Measurements from ENCODE around the gene NCAN. TPM values are rescaled to one million over a fixed set of nuclear protein-coding genes. Genes with fewer than 3 reads are reported as not detected.

Gene NCAN
- total and polyA plus RNA-seq, 2 of the 13 experiments (the other 11 are each of a cell fraction or from before 2014, with no cell fraction given), result not detected

DNA sequence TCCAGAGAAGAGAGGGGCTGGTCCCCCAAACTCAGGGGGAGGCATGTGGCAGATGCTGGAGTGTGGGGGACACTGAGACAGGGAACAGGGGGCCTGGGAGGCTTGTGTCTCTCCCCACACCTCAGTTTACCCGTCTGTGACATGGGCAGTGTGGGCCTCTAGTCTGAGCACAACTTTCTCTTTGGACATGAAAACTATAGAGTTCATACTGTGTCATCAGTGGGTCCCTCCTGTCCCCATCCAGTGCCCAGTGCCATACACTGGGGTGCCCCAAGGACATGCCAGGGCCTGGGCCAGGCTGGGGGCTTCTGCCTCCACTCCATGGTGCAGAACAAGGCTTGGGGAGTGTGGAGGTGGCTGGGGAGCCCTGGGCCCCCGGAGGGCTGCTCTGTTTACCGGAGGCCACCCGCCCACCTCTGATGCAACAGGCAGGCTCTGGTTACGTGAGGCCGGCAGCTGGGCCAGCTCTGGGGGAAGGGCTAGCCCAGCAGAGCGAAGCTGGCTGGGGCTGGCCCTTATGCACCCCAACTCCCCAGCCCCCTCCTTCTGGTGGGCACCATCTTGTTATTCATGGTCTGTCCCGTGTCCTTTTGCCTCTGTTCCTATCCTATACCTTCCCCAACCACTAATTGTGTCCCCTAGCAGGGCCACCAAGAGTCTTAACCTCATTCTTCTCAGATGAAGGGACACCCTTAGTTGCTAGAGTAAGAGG lies 39.8 kb upstream of the NCAN start (continued):
- TF ChIP-seq, protein P1, sequence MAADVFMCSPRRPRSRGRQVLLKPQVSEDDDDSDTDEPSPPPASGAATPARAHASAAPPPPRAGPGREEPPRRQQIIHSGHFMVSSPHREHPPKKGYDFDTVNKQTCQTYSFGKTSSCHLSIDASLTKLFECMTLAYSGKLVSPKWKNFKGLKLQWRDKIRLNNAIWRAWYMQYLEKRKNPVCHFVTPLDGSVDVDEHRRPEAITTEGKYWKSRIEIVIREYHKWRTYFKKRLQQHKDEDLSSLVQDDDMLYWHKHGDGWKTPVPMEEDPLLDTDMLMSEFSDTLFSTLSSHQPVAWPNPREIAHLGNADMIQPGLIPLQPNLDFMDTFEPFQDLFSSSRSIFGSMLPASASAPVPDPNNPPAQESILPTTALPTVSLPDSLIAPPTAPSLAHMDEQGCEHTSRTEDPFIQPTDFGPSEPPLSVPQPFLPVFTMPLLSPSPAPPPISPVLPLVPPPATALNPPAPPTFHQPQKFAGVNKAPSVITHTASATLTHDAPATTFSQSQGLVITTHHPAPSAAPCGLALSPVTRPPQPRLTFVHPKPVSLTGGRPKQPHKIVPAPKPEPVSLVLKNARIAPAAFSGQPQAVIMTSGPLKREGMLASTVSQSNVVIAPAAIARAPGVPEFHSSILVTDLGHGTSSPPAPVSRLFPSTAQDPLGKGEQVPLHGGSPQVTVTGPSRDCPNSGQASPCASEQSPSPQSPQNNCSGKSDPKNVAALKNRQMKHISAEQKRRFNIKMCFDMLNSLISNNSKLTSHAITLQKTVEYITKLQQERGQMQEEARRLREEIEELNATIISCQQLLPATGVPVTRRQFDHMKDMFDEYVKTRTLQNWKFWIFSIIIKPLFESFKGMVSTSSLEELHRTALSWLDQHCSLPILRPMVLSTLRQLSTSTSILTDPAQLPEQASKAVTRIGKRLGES (CRISPR knock-in tag; IDR thresholded peaks at IDR 0.05; ENCODE audit: borderline replicate concordance), result no peak
- TF ChIP-seq SRSF4 (IDR thresholded peaks at IDR 0.05; ENCODE audit: low read depth, low read length, poor library complexity, severe bottlenecking), result no peak
- no peak for TF ChIP-seq DNMT3B (CRISPR knock-in tag; conservative IDR thresholded peaks at IDR 0.05)
- no peak for TF ChIP-seq ZUFSP (CRISPR knock-in tag; IDR thresholded peaks at IDR 0.05; ENCODE audit: borderline replicate concordance)
- no peak for TF ChIP-seq NFE2L1 (CRISPR knock-in tag; IDR thresholded peaks at IDR 0.05; ENCODE audit: borderline replicate concordance)
- no peak for TF ChIP-seq MAFK (conservative IDR thresholded peaks at IDR 0.05 in 1 of 2, IDR thresholded peaks at IDR 0.05 in 1 of 2; ENCODE audit: low read length in 2 of 2)
- no peak for TF ChIP-seq FOSL1 (CRISPR knock-in tag; IDR thresholded peaks at IDR 0.05; ENCODE audit: borderline replicate concordance)
- TF ChIP-seq TEAD2 (CRISPR knock-in tag; IDR thresholded peaks at IDR 0.05), result no peak
- TF ChIP-seq FOXK1 (CRISPR knock-in tag; IDR thresholded peaks at IDR 0.05; ENCODE audit: borderline replicate concordance, low read depth), result peak; percentile 77; the same call in 1 of the 2 replicates
- TF ChIP-seq PCBP1 (IDR thresholded peaks at IDR 0.05; ENCODE audit: borderline replicate concordance, low read depth, low read length), result peak; percentile 91; the same call in 1 of the 2 replicates
- TF ChIP-seq, protein P2, sequence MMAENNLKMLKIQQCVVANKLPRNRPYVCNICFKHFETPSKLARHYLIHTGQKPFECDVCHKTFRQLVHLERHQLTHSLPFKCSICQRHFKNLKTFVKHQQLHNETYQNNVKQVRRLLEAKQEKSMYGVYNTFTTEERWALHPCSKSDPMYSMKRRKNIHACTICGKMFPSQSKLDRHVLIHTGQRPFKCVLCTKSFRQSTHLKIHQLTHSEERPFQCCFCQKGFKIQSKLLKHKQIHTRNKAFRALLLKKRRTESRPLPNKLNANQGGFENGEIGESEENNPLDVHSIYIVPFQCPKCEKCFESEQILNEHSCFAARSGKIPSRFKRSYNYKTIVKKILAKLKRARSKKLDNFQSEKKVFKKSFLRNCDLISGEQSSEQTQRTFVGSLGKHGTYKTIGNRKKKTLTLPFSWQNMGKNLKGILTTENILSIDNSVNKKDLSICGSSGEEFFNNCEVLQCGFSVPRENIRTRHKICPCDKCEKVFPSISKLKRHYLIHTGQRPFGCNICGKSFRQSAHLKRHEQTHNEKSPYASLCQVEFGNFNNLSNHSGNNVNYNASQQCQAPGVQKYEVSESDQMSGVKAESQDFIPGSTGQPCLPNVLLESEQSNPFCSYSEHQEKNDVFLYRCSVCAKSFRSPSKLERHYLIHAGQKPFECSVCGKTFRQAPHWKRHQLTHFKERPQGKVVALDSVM (CRISPR knock-in tag; IDR thresholded peaks at IDR 0.05), result peak; percentile 73
- TF ChIP-seq POLR2AphosphoS2 (IDR thresholded peaks at IDR 0.05; ENCODE audit: low read depth, low read length), result no peak
- peak; percentile 16; the same call in 1 of the 2 replicates for TF ChIP-seq SSRP1 (CRISPR knock-in tag; IDR thresholded peaks at IDR 0.05)
- TF ChIP-seq SIN3B (IDR thresholded peaks at IDR 0.05; ENCODE audit: low read length), result no peak
- no peak for TF ChIP-seq SOX13 (IDR thresholded peaks at IDR 0.05)
- TF ChIP-seq SOX13 (CRISPR knock-in tag; conservative IDR thresholded peaks at IDR 0.05 in 1 of 2, IDR thresholded peaks at IDR 0.05 in 1 of 2), result peak in 1 of 2 experiments; percentile 61; a peak in 2 of 4 replicates
- TF ChIP-seq TGIF2 (CRISPR knock-in tag; IDR thresholded peaks at IDR 0.05), result peak; percentile 67; the same call in 1 of the 2 replicates
- no peak for TF ChIP-seq ZIK1 (CRISPR knock-in tag; IDR thresholded peaks at IDR 0.05; ENCODE audit: borderline replicate concordance, low read depth)

Measured in HepG2 (cell line).